Stimulated activated CD8-positive, alpha-beta memory T cell treated with anti-CD3 and anti-CD28 coated beads, Interleukin-7, amount 100 ng/mL, for 1 hour (primary cell): Measurements from ENCODE around the gene HEPACAM2.

ENCODE experiments used
- DNase-seq, 2 donors: peaks; one replicate each; pipeline ENCODE4 v3.0.0-alpha.2; 2020; ENCODE audit warnings: low read depth in 2 of 2

Gene HEPACAM2

GRCh38 chr7:93202594-93203250 is 23.5 kb downstream of the HEPACAM2 start:
- DNase-seq = no peak

GRCh38 chr7:93198472-93198871 is 27.8 kb downstream of the HEPACAM2 start:
- DNase-seq = no peak

GRCh38 chr7:93196336-93196735 is 29.9 kb downstream of the HEPACAM2 start:
- DNase-seq = no peak

GRCh38 chr7:93194386-93194785 is 31.9 kb downstream of the HEPACAM2 start:
- no peak for DNase-seq

GRCh38 chr7:93188870-93189634 is 37.2 kb downstream of the HEPACAM2 start:
- DNase-seq = no peak

- DNase-seq = no peak
Observed at GRCh38 chr7:93185303-93186027, 40.8 kb downstream of the HEPACAM2 start.

GRCh38 chr7:93179173-93179572 is 47.1 kb downstream of the HEPACAM2 start:
- no peak for DNase-seq

- no peak for DNase-seq
Observed at GRCh38 chr7:93178213-93178612, 48.1 kb downstream of the HEPACAM2 start.

GRCh38 chr7:93176992-93177580 is 49.2 kb downstream of the HEPACAM2 start:
- DNase-seq = no peak

- DNase-seq = no peak
Observed at GRCh38 chr7:93175219-93175618, 51.0 kb downstream of the HEPACAM2 start.

- no peak for DNase-seq
Observed at GRCh38 chr7:93172683-93173082, 53.6 kb downstream of the HEPACAM2 start.

GRCh38 chr7:93171606-93172226 is 54.6 kb downstream of the HEPACAM2 start:
- DNase-seq = no peak

- DNase-seq = no peak
Observed at GRCh38 chr7:93165447-93165846, 60.8 kb downstream of the HEPACAM2 start.

- no peak for DNase-seq
Observed at GRCh38 chr7:93164766-93165165, 61.5 kb downstream of the HEPACAM2 start.

- DNase-seq = no peak
Observed at GRCh38 chr7:93161181-93161762, 65.0 kb downstream of the HEPACAM2 start.

GRCh38 chr7:93160410-93160809 is 65.9 kb downstream of the HEPACAM2 start:
- DNase-seq = no peak

- no peak for DNase-seq
Observed at GRCh38 chr7:93159490-93159889, 66.8 kb downstream of the HEPACAM2 start.

- DNase-seq = no peak
Observed at GRCh38 chr7:93156884-93157283, 69.4 kb downstream of the HEPACAM2 start.

GRCh38 chr7:93150200-93150835 is 76.0 kb downstream of the HEPACAM2 start:
- DNase-seq = no peak

- no peak for DNase-seq
Observed at GRCh38 chr7:93148727-93149126, 77.5 kb downstream of the HEPACAM2 start.

GRCh38 chr7:93148144-93148543 is 78.1 kb downstream of the HEPACAM2 start, which contains the start of gene SAMD9L:
SAMD9L (minus strand) TSS chr7:93148385; CDS start chr7:93135971, 12,414 bp downstream.
- DNase-seq = no peak
